HG03558 (cell line): ENCODE measurements around the gene COL18A1.

Experiments
- ATAC-seq: cut with Tn5 transposase; IDR thresholded peaks from one replicate; pipeline ENCODE4 v1.9.1; 2021; ENCODE audit warnings: moderate number of reproducible peaks; ENCODE audit not compliant: unreplicated experiment; ENCODE audit errors: extremely low read depth

COL18A1 gene

DNA sequence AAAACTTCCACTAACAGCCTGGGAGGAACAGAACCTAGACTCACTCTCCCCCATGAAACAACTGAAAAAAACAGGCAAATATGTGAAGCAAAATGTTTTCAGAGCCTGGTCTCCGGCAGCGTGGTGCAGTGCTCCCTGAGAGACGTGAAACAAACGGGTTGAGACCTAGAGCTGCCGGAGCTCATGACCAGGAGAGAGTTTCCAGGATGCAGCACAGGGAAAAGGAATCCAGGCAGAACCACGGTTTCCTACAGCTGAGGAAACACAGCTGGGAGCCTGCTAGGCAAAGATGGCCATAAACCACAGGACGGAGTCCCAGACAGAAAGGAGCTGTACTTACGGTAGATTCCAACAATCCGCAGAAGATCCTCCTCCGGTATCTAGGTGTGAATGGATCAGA is 157.4 kb downstream of the COL18A1 start:
- no peak for ATAC-seq

- ATAC-seq = no peak
Measured at GRCh38 chr21:45562965-45563364, 158.0 kb downstream of the COL18A1 start.
